Measurements from ENCODE around the gene NT5C3B.

Gene NT5C3B

DNA sequence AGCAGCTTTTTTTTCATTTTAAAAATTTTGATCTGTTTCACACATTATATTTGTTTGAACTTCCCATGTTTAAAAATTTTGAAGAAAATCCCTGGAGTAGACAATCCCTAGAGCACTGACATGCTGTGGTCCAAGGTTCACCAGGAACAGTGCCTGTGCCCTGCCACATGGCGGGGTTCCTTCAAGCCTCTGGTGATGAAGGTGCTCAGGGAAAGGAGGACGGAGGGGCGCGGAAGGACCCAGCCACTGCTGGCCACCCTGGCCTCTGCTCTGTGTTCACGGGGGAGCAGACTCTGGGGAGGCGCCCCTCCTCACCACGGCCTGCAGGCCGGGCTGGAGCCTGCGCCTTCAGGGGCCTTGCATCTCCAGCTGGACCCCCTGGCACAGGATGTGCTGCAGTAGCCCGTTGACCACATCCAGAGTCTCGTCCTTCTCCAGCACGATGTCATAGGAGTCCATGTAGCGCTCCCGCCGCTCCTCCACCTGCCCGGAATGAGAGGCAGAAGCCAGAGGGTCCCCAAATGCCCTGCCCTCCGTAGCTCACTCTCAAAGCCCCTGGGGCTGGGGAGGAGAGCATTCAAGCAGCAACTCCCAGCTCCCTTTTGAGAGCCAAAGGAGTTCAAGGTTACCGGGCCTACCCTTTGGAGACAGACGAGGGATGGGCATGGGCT, 10.7 kb downstream of the NT5C3B start:
- no peak for DNase-seq
- Mint-ChIP-seq H3K4me1 (no peaks in the 10 kb centered on the region), H3K9me3 (no peaks in the 10 kb centered on the region), H3K36me3 (no peaks in the 10 kb centered on the region), H3K4me3 (no peak overlapping the region), H3K27me3 (no peaks in the 10 kb centered on the region), H3K27ac (no peak overlapping the region)
- CTCF ChIA-PET = no interaction called here

DNA sequence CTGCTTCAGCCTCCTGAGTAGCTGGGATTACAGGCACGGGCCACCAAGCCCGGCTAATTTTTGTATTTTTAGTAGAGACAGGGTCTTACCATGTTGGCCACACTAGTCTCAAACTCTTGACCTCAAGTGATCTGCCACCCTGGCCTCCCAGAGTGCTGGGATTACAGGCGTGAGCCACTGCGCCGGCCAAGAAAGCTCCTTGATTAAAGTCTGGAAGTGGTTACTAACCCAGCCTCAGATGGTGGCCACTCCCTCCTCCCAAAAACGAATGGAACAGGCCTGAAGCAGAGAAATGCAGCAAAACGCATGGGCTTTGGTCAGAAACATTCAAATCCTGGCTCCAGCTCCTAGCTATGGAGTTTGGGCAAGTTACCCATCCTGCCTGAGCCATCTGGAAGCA, 11.9 kb downstream of the NT5C3B start:
- Mint-ChIP-seq H3K9me3 (no peaks in the 10 kb centered on the region), H3K36me3 (no peaks in the 10 kb centered on the region), H3K27me3 (no peaks in the 10 kb centered on the region), H3K27ac (no peak overlapping the region), H3K4me1 (no peaks in the 10 kb centered on the region), H3K4me3 (no peak overlapping the region)
- DNase-seq = no peak
- CTCF ChIA-PET = interaction anchor here (1.3 kb wide), 1 partner anchor 12 kb away, joined by 4 read pairs; the partner anchor contains the start of gene P3H4

DNA sequence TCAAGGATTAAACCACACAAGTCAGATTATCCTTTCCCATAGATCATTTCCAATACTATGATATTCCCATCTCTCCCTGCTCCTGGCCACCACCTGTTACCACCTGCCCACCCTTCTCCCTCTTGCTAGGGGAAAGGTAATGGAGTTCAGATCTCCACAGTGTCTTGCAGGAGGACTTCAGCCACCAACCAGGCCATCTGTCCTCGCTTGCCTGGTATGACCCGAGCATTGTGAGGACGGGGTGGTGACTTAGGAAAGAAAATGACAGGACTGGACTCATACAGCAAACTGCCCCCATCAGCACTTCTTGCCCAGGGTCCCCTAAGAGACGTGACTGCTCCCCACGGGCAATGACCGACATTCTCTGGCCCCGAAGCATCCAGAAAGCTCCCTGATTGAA, 12.5 kb downstream of the NT5C3B start:
- Mint-ChIP-seq H3K27me3 (no peaks in the 10 kb centered on the region), H3K27ac (no peak overlapping the region), H3K36me3 (no peaks in the 10 kb centered on the region), H3K9me3 (no peaks in the 10 kb centered on the region), H3K4me3 (no peak overlapping the region), H3K4me1 (no peaks in the 10 kb centered on the region)
- no peak for DNase-seq
- CTCF ChIA-PET = interaction anchor here (1.3 kb wide), 1 partner anchor 12 kb away, joined by 4 read pairs; the partner anchor contains the start of gene P3H4

DNA sequence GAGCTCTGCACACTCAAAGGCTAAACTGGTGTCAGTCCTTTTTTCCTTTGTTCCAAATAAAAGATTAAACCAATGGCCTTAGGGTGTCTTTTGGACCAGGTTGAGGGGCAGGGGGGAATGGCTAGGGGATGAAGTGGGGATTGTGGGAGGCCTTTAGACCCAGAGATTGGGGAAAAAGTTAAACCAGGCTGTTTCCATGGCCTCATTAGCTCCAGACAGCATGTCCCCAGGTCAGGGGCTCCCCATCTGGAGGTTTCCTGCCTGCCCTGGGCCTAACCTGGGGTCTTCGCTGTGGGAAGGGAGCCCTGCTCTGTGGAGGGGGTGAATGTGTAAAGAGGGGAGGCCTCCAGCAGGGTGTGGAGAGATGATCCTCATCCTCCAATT, 12.9 kb downstream of the NT5C3B start:
- no peak for DNase-seq
- no peak overlapping the region for H3K4me3 Mint-ChIP-seq
- H3K4me1 Mint-ChIP-seq = no peaks in the 10 kb centered on the region
- no peaks in the 10 kb centered on the region for H3K27me3 Mint-ChIP-seq
- CTCF ChIA-PET = interaction anchor here (1.3 kb wide), 1 partner anchor 11 kb away, joined by 4 read pairs; the partner anchor contains the start of gene P3H4
- no peaks in the 10 kb centered on the region for H3K9me3 Mint-ChIP-seq
- H3K27ac Mint-ChIP-seq = no peak overlapping the region
- H3K36me3 Mint-ChIP-seq = no peaks in the 10 kb centered on the region

DNA sequence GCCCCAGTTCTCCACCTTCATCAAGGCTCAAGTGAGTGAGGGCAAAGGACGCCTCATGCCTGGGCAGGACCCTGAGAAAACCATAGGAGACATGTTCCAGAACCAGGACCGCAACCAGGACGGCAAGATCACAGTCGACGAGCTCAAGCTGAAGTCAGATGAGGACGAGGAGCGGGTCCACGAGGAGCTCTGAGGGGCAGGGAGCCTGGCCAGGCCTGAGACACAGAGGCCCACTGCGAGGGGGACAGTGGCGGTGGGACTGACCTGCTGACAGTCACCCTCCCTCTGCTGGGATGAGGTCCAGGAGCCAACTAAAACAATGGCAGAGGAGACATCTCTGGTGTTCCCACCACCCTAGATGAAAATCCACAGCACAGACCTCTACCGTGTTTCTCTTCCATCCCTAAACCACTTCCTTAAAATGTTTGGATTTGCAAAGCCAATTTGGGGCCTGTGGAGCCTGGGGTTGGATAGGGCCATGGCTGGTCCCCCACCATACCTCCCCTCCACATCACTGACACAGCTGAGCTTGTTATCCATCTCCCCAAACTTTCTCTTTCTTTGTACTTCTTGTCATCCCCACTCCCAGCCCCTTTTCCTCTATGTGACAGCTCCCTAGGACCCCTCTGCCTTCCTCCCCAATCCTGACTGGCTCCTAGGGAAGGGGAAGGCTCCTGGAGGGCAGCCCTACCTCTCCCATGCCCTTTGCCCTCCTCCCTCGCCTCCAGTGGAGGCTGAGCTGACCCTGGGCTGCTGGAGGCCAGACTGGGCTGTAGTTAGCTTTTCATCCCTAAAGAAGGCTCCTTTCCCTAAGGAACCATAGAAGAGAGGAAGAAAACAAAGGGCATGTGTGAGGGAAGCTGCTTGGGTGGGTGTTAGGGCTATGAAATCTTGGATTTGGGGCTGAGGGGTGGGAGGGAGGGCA, 13.6 kb downstream of the NT5C3B start:
- no peaks in the 10 kb centered on the region for H3K9me3 Mint-ChIP-seq
- no peaks in the 10 kb centered on the region for H3K4me1 Mint-ChIP-seq
- DNase-seq = no peak
- H3K27ac Mint-ChIP-seq = no peak overlapping the region
- CTCF ChIA-PET = interaction anchor here (1.3 kb wide), 1 partner anchor 11 kb away, joined by 4 read pairs; the partner anchor contains the start of gene P3H4
- no peaks in the 10 kb centered on the region for H3K36me3 Mint-ChIP-seq
- H3K4me3 Mint-ChIP-seq = no peak overlapping the region
- no peaks in the 10 kb centered on the region for H3K27me3 Mint-ChIP-seq

DNA sequence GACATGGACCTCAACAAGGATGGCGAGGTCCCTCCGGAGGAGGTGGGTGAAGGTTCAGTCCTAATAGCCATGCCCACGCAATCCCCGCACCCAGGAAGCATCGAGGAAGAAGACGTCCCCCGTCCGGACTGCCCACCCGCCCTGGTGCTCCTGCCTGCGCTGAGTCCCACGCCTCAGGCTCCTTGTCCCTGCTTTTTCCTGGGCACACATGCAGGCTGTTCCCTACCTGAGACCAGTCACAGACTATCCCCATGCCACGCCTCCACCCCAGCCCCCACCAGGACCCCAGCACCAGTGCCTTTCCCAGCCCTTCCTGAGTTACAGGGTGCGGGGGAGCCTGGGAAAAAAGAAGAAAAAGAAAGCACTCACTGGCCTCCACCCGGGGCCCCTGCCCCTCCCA, 14.3 kb downstream of the NT5C3B start:
- Mint-ChIP-seq H3K27ac (no peak overlapping the region), H3K27me3 (no peaks in the 10 kb centered on the region), H3K4me3 (no peak overlapping the region), H3K4me1 (no peaks in the 10 kb centered on the region), H3K36me3 (no peaks in the 10 kb centered on the region), H3K9me3 (no peaks in the 10 kb centered on the region)
- no peak for DNase-seq
- CTCF ChIA-PET = interaction anchor here (0.6 kb wide), 1 partner anchor 24 kb away, joined by 3 read pairs; no protein-coding TSS in a partner anchor

DNA sequence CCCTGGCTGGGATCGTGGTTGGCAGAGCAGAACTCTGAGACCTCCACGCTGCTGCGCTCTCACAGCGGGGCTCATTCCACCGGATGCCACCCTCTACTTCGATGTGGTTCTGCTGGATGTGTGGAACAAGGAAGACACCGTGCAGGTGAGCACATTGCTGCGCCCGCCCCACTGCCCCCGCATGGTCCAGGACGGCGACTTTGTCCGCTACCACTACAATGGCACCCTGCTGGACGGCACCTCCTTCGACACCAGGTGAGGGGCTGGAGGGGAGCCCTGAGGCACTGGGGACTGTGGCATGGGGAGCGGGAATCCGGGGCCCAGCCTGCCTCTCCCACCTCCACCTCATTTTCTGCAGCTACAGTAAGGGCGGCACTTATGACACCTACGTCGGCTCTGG, 18.0 kb downstream of the NT5C3B start:
- H3K4me3 Mint-ChIP-seq = no peak overlapping the region
- peaks cover 3% of the 10 kb centered on the region for H3K4me1 Mint-ChIP-seq
- CTCF ChIA-PET = no interaction called here
- no peaks in the 10 kb centered on the region for H3K36me3 Mint-ChIP-seq
- peaks cover 10% of the 10 kb centered on the region for H3K27me3 Mint-ChIP-seq
- H3K27ac Mint-ChIP-seq = no peak overlapping the region
- DNase-seq = no peak
- no peaks in the 10 kb centered on the region for H3K9me3 Mint-ChIP-seq

DNA sequence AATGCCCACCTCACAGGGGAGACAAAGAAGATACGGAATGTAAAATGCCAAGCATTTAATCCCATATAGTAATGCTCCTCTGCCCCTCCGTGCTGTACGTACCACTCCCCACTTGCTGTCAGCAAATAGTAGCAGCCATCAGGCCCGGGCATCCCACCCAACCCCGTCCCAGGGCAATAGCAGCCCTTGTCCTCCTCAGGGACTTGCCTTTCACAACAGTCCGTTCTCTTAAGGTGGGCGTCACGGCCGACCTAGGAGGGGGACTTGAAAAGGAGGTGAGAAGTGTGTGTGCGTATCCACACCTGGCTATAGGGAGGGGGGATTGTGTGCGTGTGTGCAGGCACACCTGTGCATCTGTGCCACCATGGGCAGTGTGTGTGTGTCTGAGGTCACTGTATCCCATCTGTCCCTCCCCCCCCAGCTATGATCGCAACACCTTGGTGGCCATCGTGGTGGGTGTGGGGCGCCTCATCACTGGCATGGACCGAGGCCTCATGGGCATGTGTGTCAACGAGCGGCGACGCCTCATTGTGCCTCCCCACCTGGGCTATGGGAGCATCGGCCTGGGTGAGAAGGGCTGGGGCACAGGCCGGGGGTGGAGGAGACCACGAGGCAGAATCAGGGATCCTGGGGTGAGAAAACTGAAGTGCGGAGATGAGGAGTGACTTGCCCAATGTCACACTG, 19.3 kb downstream of the NT5C3B start:
- no peak for DNase-seq
- H3K4me1 Mint-ChIP-seq = peaks cover 10% of the 10 kb centered on the region
- peaks cover 22% of the 10 kb centered on the region for H3K27me3 Mint-ChIP-seq
- no peak overlapping the region for H3K27ac Mint-ChIP-seq
- no peaks in the 10 kb centered on the region for H3K9me3 Mint-ChIP-seq
- CTCF ChIA-PET = interaction anchor here (0.5 kb wide), 1 partner anchor 95 kb away, joined by 3 read pairs; no protein-coding TSS in a partner anchor
- no peaks in the 10 kb centered on the region for H3K36me3 Mint-ChIP-seq
- H3K4me3 Mint-ChIP-seq = no peak overlapping the region

DNA sequence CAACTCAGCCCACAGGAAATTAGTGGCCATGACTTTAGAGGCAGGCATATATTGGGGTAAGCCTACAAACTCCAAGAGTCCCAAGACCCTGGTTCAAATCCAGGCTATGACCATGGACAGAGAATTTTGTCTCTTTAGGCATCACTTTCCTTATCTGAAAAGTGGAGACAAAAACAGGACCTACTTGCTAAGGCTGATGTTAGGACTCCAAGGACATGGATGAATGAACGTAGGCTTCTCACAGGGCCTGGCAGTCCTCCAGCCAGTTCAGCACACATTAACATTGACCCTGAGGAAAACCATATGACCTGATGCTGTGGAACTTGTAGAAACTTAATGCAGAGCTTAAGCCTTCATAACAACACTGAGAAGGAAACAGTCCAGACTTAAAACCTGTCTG, 21.8 kb downstream of the NT5C3B start:
- Mint-ChIP-seq H3K27ac (no peak overlapping the region), H3K4me3 (no peak overlapping the region), H3K9me3 (no peaks in the 10 kb centered on the region), H3K4me1 (peaks cover 17% of the 10 kb centered on the region), H3K36me3 (no peaks in the 10 kb centered on the region), H3K27me3 (peaks cover 47% of the 10 kb centered on the region)
- DNase-seq = no peak
- CTCF ChIA-PET = no interaction called here

DNA sequence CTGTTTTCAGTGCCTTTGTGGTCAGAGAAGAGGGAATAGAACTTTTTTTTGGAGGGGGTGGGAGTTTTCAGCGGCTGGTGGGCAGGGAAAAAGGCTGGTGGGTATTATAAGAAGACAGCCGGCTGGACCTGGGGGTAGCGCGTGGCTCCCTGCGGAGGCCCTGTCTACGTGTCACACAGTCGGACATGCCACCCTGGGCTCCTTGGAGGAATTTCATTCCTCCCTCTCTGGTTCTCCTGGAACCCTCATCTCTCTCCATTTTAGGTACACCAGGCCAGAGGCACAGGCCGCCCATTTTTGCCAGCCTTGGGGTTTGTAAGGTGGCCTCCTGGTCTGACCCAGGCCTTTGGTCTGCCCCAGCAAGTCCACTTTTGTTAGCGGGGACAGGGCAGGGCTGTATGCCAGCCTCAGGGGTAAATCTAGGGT, 22.3 kb downstream of the NT5C3B start:
- CTCF ChIA-PET = no interaction called here
- H3K27me3 Mint-ChIP-seq = peaks cover 49% of the 10 kb centered on the region
- H3K4me3 Mint-ChIP-seq = peak overlapping the region; percentile 43
- no peak for DNase-seq
- H3K4me1 Mint-ChIP-seq = peaks cover 17% of the 10 kb centered on the region
- no peak overlapping the region for H3K27ac Mint-ChIP-seq
- no peaks in the 10 kb centered on the region for H3K36me3 Mint-ChIP-seq
- H3K9me3 Mint-ChIP-seq = no peaks in the 10 kb centered on the region

DNA sequence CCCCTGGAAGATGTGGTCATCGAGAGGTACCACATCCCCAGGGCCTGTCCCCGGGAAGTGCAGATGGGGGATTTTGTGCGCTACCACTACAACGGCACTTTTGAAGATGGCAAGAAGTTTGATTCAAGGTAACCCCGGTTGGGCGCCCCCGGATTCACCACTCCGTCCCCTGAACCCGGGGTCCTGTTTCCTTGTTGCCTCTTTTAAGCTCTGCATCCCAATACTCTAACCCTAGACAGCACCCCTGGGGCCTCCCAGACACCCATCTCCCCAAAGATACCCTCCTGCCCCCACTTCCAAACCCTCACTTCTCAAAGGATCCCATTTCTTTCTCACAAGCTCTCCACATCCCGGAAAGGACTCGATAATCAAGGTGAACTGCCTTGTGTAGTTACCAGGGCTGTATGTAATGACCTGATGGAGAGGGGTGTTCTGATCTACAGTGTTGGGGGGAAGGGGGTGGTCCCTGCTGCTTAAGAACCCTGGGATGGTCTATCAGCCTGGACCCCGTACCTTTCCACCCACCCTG, 22.8 kb downstream of the NT5C3B start:
- DNase-seq = no peak
- Mint-ChIP-seq H3K4me3 (peak overlapping the region; percentile 46), H3K27me3 (peaks cover 50% of the 10 kb centered on the region), H3K36me3 (no peaks in the 10 kb centered on the region), H3K4me1 (peaks cover 17% of the 10 kb centered on the region), H3K27ac (no peak overlapping the region), H3K9me3 (no peaks in the 10 kb centered on the region)
- CTCF ChIA-PET = no interaction called here

DNA sequence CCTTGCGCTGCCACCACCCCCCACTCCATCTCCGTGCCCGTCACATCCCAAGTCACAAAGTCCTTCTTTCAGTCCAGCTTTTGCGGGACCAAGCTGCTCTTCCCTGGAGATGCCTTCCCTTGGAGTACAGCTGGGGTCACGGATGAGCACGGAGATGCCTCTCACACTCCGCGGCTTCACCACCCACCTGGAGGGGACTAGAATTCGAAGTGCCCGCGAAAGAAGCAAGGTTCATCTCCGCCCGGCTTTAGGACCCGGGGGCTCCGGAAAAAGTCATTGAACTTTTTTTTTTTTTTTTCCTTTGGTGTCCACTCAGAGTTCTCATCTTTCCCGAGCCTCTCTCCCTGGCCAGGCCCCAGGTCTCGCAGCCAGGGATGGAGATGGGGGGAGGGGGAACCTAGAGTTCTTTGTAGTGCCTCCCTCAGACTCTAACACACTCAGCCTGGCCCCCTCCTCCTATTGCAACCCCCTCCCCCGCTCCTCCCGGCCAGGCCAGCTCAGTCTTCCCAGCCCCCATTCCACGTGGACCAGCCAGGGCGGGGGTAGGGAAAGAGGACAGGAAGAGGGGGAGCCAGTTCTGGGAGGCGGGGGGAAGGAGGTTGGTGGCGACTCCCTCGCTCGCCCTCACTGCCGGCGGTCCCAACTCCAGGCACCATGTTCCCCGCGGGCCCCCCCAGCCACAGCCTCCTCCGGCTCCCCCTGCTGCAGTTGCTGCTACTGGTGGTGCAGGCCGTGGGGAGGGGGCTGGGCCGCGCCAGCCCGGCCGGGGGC, 23.5 kb downstream of the NT5C3B start, which contains the start of gene FKBP10:
Gene FKBP10, plus strand, starts transcription at position 624 of the 771 bp plus-strand sequence. Its CDS starts 31 bp downstream, at position 655.
- H3K4me3 Mint-ChIP-seq = peak within 1 kb of the TSS; percentile 77
- DNase-seq = peak; percentile 55
- CTCF ChIA-PET = interaction anchor here (1.6 kb wide), 1 partner anchor 11 kb away, joined by 4 read pairs; no protein-coding TSS in a partner anchor
- peaks cover 17% of the 10 kb centered on the region for H3K4me1 Mint-ChIP-seq
- H3K27me3 Mint-ChIP-seq = peaks cover 50% of the 10 kb centered on the region
- H3K9me3 Mint-ChIP-seq = no peaks in the 10 kb centered on the region
- no peaks in the 10 kb centered on the region for H3K36me3 Mint-ChIP-seq
- H3K27ac Mint-ChIP-seq = peak within 1 kb of the TSS; percentile 79

Measured in activated naive CD4-positive, alpha-beta T cell treated with anti-CD3 and anti-CD28 coated beads, Interleukin-2, amount 10 ng/mL, durations not matched to agents 7 days and 5 days (primary cell).